NB4 (cell line): ENCODE measurements around the gene MRPL28.

ENCODE experiments used
- DNase-seq: peaks from one replicate; pipeline ENCODE4 v3.0.0; 2010; ENCODE audit warnings: low read depth
- H3K4me3 ChIP-seq: one replicate; pipeline ENCODE4 v1.5.1; 2011; ENCODE audit warnings: mild to moderate bottlenecking, low read depth, low read length, moderate library complexity
- MYC ChIP-seq: IDR thresholded peaks from 2 replicates; pipeline ENCODE4 v1.6.1; 2011; ENCODE audit warnings: low read depth, low read length
- POLR2A ChIP-seq: IDR thresholded peaks from 2 replicates; pipeline ENCODE4 v1.6.1; 2011; ENCODE audit warnings: mild to moderate bottlenecking; ENCODE audit not compliant: insufficient read length; ENCODE audit errors: extremely low read depth
- TF ChIP-seq, protein P1 (sequence below): IDR thresholded peaks from one replicate; pipeline ENCODE4 v1.5.1; 2012; ENCODE audit warnings: low read depth, low read length
- TF ChIP-seq, protein P2 (sequence below): IDR thresholded peaks from 2 replicates; pipeline ENCODE4 v1.6.1; 2011; ENCODE audit warnings: low read depth, low read length

MRPL28 gene

DNA sequence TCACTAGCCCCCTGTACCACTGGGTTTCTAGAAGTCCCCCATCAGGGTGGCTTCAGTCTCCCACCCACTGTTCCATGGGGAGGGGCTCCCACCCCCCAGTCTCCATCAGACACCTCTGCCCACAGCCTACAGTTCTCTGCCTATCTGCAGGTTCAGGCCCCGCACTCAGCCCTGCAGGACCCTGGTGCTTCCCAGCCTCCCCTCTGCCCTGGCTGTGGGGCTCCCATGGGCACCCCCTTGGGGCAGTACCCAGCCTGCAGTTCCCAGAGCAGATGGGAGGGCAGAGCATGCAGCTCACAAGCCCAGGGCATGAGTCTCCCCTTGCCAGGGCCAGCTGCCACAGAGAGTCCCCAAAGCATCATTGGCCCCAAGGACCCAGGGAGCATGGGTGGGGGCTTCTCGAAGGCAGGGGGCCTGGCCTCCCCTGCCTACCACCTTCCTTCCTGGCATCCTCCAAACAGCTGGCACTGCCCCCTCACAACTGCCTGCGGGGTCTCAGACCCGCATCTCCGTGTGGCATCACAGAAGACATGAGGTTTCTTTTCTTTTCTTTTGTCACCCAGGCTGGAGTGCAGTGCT is 2.8 kb upstream of the MRPL28 start:
- TF ChIP-seq, protein P1, sequence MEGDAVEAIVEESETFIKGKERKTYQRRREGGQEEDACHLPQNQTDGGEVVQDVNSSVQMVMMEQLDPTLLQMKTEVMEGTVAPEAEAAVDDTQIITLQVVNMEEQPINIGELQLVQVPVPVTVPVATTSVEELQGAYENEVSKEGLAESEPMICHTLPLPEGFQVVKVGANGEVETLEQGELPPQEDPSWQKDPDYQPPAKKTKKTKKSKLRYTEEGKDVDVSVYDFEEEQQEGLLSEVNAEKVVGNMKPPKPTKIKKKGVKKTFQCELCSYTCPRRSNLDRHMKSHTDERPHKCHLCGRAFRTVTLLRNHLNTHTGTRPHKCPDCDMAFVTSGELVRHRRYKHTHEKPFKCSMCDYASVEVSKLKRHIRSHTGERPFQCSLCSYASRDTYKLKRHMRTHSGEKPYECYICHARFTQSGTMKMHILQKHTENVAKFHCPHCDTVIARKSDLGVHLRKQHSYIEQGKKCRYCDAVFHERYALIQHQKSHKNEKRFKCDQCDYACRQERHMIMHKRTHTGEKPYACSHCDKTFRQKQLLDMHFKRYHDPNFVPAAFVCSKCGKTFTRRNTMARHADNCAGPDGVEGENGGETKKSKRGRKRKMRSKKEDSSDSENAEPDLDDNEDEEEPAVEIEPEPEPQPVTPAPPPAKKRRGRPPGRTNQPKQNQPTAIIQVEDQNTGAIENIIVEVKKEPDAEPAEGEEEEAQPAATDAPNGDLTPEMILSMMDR, result no peak
- TF ChIP-seq MYC (no peak), POLR2A (no peak)
- no peak for DNase-seq

GRCh38 chr16:372302-372983 is 2.1 kb upstream of the MRPL28 start:
- TF ChIP-seq, protein P2, sequence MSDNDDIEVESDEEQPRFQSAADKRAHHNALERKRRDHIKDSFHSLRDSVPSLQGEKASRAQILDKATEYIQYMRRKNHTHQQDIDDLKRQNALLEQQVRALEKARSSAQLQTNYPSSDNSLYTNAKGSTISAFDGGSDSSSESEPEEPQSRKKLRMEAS, result no peak
- TF ChIP-seq, protein P1, result no peak
- no peak for TF ChIP-seq MYC
- TF ChIP-seq POLR2A, result no peak
- DNase-seq, result no peak
- H3K4me3 ChIP-seq, result no peak overlapping the region

More for the DNA sequence above, 2.8 kb upstream of the MRPL28 start:
- H3K4me3 ChIP-seq, result no peak overlapping the region

DNA sequence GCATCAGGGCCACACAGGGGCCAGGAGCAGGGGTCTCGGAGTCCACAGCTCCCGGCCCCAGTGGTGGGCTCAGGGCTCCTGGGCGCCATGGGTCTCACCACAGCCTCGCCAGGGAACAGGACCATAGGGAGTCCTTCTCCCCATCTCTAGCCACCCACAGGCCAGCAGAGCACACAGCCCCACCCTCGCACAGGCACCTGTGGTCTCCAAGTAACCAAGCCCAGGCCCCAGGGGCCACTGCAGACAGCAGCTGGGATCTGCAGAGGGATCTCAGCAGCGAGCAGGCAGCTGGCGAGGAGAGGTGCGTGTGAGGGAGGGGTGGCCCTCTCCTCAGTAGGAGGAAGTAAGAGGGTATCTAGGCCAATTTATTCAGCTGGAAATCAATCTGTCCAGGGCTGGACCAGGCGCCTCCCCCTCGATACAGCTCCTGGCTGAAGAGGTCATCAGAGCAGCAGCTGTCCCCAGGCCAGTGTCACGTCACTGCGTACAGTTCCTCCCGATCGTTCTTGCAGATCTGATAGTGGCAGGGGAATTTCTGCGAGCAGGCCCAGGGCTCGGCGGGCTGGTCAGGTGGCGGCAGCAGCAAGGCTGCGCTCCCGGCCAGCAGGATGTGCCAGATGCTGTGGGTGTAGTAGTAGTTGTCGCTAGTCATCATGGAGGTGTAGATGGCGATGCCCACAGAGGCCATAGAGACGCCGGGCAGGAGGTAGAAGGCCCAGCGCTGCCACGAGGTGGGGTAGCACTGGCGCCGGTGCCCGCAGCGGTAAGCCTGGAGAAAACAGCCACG is 1.4 kb upstream of the MRPL28 start:
- DNase-seq, result no peak
- TF ChIP-seq, protein P2, result no peak
- TF ChIP-seq, protein P1, result no peak
- TF ChIP-seq POLR2A (no peak), MYC (no peak)
- no peak overlapping the region for H3K4me3 ChIP-seq

GRCh38 chr16:370979-371514 is 709 bp upstream of the MRPL28 start:
- TF ChIP-seq POLR2A, result no peak
- no peak for DNase-seq
- no peak overlapping the region for H3K4me3 ChIP-seq

DNA sequence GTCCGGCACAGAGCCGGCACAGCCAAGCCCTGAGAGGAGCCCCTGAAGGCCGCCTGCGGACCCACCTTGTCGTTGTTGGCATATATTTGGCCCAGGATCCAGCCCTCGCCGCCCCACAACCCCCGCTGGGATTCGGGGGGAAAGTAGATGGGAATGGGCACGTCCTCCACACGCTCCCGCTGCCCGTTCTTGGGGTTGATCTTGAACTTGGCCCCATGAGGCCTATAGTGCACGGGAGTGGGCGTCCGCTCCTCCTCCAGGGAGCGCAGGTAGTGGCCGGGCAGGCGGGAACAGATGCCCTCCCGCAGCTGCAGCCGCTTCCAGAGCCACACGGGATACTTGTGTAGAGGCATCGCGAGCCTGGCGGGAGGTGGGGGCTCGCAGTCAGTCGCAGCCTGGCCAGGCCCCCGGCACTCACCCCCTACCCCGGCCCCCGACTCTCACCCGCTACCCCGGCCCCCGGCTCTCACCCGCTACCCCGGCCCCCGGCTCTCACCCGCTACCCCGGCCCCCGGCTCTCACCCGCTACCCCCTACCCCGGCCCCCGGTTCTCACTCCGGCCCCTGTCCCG is 387 bp downstream of the MRPL28 start:
- no peak for DNase-seq
- no peak overlapping the region for H3K4me3 ChIP-seq
- no peak for TF ChIP-seq MYC
- TF ChIP-seq, protein P2, result no peak
- no peak for TF ChIP-seq POLR2A
- TF ChIP-seq, protein P1, result no peak

- no peak for DNase-seq
- H3K4me3 ChIP-seq, result no peak overlapping the region
Measured at GRCh38 chr16:369275-369865, 968 bp downstream of the MRPL28 start.

More at GRCh38 chr16:369275-369865, 968 bp downstream of the MRPL28 start:
- TF ChIP-seq, protein P2, result no peak
- no peak for TF ChIP-seq MYC
- TF ChIP-seq, protein P1, result no peak
- no peak for TF ChIP-seq POLR2A
